Body of pancreas (tissue), 4 donors: ENCODE measurements around the gene PARP1.

ENCODE experiments used
- POLR2A ChIP-seq, 3 donors: fragments of 450-650 bp; IDR thresholded peaks; one replicate each; pipeline ENCODE4 v1.6.1; 2016; ENCODE audit warnings: antibody characterized with exemption in 3 of 3, mild to moderate bottlenecking in 2 of 3
- TF ChIP-seq, protein P1 (sequence below), 7 experiments: fragments of 450-650 bp in 4 of 7; fragments of 200-600 bp in 3 of 7; sonication (generic) in 3 of 7; IDR thresholded peaks; one replicate each; pipeline ENCODE4 v1.5.1; 2016 to 2019; ENCODE audit warnings: antibody characterized with exemption in 7 of 7

DNA sequence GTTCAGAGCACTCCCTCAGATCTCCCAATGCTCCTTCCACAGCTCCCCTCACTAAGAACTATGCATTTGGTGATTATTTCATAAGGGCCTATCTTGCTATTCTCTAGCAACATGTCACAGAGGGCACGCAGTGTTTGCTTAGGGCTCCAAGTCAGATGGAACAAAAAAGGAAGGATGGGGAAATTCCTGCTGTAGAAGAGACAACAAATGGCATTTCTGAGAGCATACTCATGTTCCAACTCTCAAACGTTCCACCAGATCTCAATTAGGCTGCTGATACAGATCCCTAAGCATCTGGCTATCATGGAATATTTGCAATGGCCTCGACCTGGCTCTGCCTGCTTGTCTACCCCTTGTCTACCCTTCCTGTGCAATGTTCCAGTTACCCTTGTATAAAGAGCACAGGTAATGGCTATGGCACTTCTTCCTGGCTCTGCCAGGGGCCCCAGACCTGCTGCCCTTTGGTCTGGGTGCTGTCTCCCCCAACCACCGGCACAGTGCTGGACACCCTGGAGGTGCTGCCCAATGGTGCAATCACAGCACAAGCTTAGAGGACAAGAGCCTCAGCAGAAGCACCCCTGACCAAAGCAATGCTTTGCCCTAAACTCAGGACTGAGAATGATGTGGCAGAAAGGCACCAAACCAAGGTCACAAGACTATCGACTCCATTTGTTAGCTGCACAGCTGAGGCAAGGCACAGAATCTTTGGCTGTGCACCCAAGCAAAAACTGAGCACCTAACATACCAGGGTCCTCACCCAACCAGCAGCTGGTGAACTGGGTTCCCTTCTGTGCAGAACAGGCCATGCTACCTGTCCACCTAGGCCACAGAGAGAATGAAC lies 3.6 kb downstream of the PARP1 start:
- TF ChIP-seq, protein P1, sequence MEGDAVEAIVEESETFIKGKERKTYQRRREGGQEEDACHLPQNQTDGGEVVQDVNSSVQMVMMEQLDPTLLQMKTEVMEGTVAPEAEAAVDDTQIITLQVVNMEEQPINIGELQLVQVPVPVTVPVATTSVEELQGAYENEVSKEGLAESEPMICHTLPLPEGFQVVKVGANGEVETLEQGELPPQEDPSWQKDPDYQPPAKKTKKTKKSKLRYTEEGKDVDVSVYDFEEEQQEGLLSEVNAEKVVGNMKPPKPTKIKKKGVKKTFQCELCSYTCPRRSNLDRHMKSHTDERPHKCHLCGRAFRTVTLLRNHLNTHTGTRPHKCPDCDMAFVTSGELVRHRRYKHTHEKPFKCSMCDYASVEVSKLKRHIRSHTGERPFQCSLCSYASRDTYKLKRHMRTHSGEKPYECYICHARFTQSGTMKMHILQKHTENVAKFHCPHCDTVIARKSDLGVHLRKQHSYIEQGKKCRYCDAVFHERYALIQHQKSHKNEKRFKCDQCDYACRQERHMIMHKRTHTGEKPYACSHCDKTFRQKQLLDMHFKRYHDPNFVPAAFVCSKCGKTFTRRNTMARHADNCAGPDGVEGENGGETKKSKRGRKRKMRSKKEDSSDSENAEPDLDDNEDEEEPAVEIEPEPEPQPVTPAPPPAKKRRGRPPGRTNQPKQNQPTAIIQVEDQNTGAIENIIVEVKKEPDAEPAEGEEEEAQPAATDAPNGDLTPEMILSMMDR (IDR thresholded peaks at IDR 0.05): no peak
- TF ChIP-seq POLR2A (IDR thresholded peaks at IDR 0.05): no peak
